SK-N-MC (cell line): ENCODE measurements around the gene PPP1R26.

Experiments
- EZH2 ChIP-seq: fragments of 200-600 bp; sonication (generic); IDR thresholded peaks from one replicate; pipeline ENCODE4 v1.6.1; 2017; ENCODE audit warnings: antibody characterized with exemption
- FOXP2 ChIP-seq: optimal IDR thresholded peaks from 2 replicates; pipeline ENCODE3; 2011; ENCODE audit warnings: mild to moderate bottlenecking, moderate library complexity; ENCODE audit not compliant: insufficient read depth; ENCODE audit errors: extremely low read length, control extremely low read depth
- POLR2AphosphoS5 ChIP-seq: IDR thresholded peaks from 2 replicates; pipeline ENCODE4 v1.6.1; 2012; ENCODE audit warnings: mild to moderate bottlenecking, low read depth, low read length, borderline replicate concordance

DNA sequence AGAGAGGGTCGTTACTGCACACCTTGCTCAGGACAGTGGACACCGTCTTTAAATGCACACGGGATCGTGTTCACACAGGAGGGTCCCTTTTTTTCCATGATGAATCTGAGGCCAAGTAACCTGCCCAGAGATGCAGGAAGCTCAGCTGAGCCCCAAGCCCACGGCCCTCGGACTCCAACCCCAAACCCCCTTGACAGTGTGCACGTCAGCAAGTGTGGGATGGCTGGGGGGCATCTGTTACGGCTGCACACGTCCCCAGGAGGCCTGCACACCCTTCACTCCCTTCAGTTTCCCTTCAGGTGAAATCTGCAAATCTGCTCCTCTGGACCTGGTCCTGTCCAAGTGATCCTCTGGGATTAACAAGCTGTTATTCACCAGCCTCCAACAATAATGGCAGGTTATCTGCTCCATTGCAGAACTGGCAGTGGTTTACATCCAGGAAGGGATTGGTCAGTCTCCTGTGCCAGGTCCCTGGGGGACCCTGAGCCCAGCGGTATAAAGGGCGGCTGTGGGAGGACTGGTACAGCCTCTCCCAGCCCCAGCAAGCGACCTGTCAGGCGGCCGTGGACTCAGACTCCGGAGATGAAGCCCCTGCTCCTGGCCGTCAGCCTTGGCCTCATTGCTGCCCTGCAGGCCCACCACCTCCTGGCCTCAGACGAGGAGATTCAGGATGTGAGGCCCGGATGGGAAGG, 41.5 kb downstream of the PPP1R26 start, which contains the start of gene LCN1:
- TF ChIP-seq POLR2AphosphoS5 (no peak), EZH2 (no peak), FOXP2 (no peak)
